Medulla oblongata (tissue), 1 donor: Measurements from ENCODE around the gene KCNIP2.

ENCODE experiments used
- DNase-seq: peaks from one replicate; pipeline ENCODE4 v3.0.0-alpha.2; 2015; ENCODE audit errors: extremely low spot score

The KCNIP2 gene

DNA sequence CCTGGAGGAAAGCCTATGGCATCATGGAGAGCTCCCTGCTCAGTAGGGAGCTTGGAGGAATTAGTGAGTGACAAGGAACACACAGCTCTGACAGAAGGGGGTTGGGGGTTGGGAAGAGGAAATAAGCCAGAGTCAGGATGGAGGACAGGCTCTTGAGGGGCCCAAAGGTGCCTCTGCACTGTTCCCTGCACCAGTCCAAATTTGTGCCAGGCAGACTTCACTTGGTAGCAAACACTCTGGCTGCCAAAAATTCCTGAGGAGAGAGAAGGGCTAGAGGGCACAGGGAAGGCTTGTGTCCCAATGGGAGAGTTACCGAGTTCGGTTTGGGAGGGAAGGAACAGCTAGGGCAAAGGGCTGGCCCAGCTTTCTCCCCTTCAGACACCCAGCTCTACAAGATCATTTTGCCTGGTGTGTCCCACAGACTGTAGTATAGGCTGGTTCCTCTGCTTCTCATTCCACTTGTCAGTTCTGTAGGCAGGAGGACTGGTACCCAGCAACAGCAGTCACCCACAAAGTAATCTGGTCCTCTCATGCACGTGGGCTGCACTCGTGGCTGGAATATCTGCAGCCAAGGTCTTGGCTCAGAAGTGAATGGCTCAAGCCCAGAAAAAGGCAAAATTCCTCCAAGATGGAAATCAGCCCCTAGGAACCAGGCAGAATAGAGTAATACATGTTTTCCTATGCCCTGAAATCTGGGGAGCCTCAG, 8.0 kb upstream of the KCNIP2 start:
- DNase-seq = peak; percentile 72

DNA sequence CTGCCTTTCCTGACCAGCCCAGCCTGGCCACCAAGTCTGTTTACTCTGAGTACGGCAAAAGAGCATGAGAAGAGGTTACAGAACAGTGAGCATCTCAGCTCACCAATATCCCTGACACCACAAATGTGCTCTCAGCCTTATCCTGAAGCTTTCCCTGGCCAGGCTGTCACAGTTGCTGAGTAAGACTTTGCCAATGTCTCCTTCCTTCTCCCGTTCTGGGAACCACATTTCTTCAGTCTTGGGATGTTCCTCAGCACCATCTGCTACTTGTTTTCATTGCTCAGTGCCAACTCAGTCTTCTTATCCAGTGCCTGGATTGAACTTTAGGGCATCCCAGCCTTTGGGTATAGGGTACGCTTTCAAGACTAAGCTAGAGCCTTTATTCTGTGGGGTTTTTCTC, 7.1 kb upstream of the KCNIP2 start:
- DNase-seq = no peak

DNA sequence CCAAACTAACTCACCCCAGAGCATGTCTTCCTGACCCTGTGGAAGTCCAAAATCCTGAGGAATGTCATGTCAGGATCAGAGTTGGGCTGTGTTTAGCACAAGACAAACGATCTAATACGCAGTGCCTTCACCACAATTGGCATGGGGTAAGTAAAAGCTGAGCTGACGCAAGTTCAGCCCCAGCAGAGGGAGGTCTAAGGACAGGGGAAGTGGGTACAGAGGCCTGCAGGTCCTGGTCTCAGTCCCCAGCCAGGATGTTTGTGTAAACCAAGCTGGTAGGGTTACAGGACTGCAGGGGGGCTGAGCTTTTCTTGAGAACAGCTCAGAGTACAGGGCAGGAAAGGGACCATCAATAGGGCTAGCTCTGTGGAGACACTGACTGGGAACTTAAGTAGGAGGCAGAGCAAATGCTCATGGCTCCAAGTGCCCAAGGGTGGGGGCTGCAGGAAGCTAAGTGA, 5.3 kb upstream of the KCNIP2 start:
- DNase-seq = no peak

DNA sequence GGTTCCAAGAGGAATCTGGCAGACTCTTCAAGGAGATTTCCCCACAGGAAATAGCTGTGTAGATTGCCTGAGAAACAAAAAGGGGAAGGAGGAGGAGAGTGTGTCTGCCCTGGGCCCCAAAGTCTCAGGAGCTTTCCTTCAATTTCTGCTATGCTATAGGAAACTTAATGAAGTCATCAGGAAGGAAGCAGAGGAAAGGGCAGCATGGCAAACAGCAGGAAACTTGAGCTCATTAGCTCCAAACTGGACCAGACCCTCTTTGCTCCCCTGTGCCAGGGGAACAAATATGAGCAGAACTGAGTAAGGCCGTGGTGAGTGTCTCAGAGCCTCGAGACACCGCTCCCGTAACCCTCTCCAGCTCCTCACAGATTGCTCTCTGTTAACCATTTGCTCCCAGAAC, 4.8 kb upstream of the KCNIP2 start:
- no peak for DNase-seq

DNA sequence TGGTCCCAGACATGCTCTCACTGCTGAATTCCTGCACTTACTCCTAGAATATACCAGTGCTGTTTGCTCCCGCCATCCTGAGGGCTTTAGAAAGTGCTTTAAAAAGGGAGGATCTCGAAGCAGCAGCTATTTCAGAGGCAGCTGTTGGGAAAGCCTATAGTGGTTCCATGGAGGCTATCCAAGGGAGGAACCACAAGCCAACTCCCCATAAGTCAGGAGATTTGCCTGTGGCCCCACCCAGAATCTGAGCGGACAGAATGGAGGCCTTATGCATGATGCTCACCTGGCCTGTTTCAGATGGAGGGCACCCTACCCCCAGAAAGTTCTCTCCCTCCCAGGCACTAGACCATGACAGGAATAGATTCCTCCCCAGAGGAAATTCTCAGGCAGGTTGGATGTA, 2.3 kb upstream of the KCNIP2 start:
- no peak for DNase-seq

DNA sequence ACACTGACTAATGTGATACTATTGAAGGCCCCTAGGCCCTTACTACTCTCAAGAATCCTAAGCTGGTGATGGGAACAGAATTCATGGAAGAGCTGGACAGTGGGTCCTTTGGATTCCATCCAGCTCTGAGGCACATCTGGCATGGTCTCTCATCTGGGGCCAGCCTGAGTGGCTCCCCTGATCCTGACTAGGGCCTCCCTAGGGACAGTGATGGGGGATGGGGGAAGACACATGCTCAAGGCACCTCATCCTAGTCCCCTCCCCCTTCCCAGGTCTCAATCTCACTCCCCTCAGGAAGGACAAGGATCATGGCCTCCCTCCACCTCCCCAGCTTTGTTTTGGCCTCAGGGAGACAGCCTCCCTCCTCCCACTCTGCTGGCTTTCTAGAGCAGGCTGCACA, 1.8 kb downstream of the KCNIP2 start:
- no peak for DNase-seq

DNA sequence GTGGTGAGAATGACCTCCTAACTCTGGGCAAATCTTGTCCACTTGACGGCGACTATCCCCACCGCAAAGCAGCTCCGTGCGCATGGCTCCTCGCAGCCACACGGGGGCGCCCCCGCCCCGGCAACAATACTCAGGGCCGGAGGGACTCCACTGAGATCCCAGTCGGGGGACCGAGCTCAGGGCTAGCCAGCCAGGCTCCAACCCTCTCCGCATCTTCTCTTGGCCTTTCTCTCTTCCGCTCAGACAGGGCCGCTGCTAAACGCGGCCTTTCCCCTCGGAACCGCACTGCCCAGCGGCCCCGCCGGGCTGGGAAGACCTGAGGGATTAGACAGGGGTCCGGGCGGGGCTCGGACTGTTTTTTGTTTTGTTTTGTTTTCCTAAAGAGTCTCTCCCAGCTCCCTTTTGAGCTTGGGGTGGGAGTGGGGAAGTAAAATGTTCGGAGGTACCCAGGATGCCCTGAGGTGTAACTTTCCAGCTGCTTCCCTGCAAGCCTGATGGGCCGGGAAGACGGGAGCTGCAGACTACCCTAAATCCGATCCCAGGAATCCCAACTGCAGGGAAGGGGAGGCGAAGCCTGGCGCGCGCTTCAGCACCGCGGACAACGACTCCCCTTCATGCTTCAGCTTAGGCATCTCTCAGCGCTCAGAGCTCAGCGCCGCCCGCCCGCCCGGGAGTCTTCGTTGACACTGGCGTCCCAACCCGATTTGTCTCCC, 2.7 kb downstream of the KCNIP2 start:
- DNase-seq = peak; percentile 93

DNA sequence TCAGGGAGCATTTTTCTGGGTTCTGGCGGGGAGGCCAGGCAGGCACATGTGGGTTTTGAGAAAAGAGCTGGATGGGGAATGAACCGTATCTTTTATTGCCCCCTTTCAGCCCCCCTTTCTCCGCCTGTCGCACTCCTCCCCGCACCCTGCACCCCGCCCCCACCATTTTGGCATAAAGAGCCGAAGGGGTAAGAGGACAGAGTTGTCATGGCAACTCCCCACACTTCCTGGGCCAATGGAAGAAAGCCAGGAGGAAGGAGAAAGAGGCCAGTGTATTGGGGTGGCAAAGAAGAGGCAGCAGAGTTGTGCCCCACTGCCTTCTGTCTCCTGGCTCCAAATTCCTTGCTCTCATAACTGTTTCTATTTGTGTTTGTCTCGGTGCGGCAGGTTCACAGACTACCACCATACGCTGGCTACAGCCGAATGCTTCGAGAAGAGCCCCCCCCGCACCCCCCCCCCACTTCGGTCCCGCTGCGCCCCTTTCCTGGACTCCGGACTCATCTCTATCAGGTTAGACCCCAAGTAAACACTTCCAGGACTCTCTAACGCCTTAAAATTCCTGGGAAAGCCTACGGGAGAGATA, 3.4 kb downstream of the KCNIP2 start:
- peak; percentile 77 for DNase-seq

DNA sequence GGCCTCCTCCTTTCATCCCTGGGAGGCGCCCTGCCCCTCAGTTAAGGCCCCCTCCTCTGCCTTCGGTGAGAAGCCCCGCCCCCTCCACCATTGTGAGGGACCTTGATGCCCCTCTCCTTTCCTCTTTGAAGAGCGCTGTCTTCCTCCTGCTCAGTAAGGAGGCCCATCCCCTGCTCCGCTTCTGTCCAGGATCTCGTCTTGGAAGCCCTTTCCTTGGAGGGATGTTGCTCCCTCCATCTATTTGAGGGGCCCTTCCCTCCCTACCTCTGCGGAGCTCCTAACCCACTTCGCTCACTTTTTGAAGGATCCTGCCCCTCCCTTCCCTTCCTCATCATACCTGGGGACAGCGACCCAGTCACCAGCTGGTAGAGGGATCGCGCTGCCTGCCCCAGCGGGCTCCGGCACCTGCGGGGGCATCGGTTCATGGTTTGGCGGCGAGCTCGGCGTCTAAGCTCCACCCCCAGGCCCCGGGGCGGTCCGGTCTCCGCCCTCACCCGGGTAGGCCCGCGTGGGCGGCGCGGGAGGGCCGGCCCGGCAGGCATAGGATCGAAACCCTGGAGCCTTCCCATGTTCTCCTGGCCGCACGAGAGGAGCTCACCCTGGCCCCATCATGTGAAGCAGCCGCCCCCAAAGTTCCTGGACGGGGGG, 4.1 kb downstream of the KCNIP2 start:
- DNase-seq = no peak

DNA sequence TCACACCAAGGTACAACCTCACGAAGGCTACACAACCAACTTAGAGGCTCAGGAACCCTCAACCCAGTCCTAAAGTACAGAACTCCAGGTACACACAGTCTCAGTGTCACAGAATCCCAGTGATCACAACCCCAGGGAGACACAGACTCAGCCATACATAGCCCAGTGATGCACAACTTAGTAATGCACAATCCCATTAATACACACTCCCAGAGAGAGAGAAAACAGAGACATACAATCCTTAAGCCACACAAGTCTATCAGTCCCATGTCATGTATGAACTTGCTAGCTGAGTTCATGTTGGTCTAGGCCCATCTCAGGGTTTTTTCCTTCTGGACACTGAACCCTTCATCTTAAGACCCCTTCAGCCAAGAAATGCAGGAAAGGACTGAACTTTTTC, 4.6 kb downstream of the KCNIP2 start:
- DNase-seq = no peak

DNA sequence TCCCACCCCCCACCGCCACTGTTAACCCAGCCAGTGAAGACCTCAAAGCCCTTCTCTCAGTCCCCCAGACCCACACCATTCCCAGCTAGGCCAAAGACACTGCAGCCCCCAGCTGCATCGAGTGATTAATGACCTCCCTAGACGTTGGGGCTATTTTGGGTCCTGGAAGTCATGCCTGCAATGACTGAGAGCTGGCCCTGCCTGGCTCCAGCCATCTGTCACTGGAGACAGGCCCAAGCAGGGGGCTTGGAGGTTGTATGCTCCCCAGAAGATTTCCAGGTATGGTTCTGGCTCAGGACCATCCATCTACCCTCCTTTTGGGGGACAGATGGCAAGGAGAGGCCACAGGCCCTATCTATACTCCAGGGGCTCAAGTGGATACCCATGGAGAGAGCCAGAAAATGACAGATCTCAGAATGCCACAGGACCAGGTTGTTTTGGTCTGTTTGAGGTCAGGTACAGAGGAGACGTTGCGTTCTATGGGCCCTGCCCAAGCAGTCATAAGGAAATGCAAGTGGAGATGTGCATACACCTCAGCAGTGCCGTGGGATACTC, 5.1 kb downstream of the KCNIP2 start:
- DNase-seq = no peak

DNA sequence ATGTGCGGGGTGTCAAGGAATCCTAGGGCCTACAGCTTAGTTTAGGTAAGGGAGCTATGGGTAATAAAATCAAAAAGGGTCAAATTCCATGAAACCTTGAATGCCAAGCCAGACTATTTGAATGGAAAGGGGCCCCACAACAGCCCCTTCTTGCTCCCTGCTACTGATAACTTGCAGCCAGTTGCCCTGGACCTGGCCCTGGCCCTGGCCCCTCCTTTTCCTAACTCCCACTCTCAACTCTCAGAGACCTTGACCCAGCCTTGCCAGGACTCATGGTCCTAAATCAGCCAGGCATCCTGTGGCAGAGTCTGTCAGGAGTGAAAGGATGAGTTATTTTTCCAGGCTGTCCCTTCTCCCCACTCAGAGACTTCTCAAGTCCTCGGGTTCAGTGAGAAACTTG, 5.9 kb downstream of the KCNIP2 start:
- DNase-seq = no peak

DNA sequence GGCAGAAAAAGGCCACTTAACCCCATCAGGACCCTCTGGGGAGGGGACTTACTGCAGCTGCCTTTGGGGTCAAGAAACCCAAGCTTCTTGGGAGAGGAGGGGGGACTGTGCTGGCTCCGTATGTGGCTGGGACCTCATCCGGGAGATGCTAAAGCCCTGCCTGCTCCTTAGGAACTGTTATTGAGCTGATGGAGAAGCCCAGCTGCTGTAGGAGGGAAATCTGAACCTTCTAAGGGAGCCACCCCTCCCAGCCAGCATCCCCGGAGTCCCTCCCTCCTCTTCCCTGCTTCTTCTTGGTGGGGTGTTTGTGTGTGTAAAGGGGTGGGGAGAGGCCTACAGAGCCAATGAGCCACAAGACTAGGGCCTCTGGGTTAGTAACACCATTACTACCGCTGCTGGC, 8.2 kb downstream of the KCNIP2 start:
- no peak for DNase-seq

DNA sequence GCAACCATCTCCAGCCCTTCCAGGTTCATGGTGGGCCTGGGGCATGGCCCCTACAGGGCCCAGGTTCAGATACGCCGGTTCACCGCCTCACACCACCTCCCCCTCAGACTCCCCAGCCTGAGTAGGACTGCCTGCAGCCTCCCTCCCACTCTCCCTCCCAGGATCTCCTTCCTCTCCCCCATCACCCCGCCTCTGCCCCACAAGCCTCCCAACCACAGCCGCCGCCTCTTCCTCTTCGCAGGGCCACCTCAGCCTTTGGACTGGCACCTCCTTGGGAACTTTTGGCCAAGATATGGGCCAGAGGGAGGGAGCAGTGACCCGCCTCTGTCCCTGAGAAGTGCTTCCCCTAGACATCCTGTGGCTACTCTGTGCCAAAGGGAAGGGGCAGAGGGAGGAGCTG, 9.3 kb downstream of the KCNIP2 start:
- no peak for DNase-seq

DNA sequence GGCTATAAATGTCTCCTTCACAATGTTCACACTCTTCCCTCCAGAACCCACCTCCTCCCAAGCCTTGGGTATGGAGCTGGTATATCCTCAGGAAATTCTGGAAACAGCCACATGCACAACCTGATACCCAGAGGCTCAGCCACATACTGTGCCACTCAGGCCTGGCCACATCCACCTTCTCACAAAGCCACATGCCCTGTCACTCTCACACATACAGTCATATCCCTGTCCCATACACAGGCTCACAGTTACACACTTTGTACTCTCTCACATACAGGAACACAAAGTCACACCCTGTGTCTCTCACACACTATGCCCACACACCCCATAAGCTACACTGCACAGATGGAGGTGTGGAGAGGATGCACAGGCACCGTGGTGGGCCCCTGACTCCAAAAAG, 10.1 kb downstream of the KCNIP2 start:
- DNase-seq = no peak

DNA sequence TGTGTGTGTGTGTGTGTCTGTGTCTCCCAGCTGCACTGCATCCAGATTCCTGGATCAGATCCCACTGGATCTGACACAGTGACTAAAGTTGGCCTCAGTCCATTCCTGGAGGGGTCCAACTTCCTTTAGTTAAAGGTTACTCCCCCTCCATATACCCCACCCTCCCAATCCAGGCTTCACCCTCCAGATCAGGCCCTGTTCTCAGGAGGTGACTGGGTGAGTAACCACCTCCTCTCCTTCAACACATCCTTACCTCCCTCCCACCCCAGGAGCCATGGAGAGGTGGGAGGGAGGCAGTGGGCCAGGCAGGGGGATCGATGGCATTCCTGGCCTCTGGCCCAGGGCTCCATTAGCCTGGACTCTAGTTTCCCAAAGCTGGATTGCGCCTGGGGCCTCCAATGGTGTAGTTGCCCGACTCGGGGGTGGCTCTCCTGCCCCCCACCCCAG, 11.3 kb downstream of the KCNIP2 start:
- no peak for DNase-seq

DNA sequence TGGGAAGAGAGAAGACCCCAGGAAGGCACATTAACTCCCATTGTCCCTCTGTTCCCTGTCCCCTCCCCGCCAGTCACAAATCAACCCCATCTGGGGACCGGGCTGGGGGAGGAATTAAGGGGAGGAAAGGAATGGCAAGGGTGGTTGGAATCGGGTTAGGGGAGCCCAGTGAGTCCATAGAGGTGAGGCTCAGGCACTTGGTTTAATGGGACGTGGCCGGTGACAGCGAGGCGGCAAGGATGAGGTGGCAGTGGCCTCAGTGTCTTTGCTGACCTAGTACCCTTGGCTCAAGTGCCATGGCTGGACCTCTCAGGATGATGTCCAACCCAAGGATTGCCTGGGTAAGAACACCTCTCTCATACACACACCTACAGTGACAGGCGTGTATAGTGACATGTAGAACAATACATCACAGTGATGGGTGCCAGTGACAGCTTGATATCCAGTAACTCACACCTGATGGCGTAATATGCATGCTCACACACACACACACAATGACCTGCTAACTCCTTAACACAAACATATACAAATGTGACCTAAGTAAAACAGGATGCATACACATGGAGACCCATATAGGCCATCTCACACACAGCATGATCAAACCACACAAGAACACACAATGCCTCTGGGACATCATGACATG, 12.3 kb downstream of the KCNIP2 start:
- DNase-seq = no peak

DNA sequence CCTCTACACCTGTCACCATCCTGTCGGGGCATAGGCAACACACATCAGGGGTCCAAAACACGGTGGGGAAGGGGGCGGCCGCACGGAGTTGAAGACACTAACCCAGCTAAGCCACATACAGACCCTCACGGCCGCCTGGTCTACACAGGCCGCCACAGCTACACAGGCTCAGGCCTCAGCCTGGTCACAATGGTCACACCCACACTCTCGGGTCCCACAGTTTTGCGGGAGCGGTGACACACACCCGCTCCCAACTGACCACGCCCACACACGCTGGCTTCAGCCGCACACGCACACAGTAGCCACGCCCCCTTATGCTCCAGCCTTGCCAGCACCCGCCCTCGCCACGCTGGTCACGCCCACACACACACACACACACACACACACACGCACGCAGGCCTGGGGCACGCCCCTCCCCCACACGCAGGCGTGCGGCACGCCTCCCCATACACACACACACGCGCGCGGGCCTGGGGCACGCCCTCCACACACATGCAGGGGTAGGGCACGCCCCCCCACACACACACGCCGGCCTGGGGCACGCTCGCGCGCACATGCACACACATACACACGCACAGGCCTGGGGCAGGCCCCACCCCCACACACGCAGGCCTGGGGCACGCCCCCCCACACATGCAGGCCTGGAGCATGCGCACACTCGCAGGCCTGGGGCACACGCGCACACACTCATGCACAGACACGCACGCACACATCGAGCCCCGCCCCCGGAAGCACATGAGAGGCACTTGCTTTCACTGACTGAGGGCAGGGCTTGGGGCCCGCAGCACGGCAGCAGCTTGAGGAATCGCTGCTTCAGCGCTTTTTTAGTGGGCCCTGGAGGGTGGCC, 13.1 kb downstream of the KCNIP2 start:
- peak; percentile 71 for DNase-seq

DNA sequence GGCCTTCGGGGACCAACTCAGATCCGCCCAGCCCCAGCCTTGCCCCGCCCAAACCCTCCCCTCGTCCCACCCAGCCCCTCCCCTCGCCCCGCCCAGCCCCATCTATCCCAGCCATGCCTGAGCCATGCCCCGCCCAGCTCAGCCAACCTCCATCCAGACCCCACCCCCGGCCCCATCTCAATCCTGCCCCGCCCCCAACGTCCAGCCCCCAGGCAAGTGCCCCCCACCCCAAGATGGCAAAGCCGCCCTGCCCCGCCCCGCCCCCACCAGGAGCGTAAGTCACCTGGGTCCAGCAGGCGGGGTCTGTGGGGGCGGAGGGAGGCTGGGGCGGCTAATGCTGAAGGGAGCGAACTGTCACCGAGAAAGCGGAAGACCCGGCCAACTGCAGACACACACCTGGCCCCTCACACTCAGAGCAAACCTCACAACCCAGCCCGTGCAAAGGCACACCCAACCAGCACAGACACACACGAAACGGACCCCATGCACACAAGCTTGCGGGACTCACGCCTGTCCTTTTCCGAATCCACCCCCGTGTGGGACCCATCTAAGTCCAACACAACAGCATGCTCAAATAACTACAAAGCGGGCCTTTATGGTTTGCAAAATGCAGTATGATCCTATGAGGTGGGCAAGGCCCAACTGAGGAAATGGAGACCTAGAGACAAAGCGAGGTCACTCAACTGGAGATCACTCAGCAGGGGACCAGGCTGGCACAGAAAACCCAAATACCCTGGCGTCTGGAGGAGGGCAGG, 13.9 kb downstream of the KCNIP2 start:
- DNase-seq = no peak
